Type B pancreatic cell (in vitro differentiated cells): ENCODE results near the gene TMEM255B. TPM values are rescaled to one million over a fixed set of nuclear protein-coding genes. Genes with fewer than 3 reads are reported as not detected.
"Not testable (repeated sequence)": the region's sequence is repeated elsewhere in the genome, so short reads cannot be mapped to it uniquely, and the experiment has no call there.

Experiments used
- DNase-seq: peaks from one replicate; pipeline ENCODE4 v3.0.0; 2021; ENCODE audit warnings: mixed read lengths; ENCODE audit not compliant: unreplicated experiment; ENCODE audit errors: extremely low spot score
- H3K27ac Mint-ChIP-seq: 2 replicates; pipeline ENCODE4 v1.8.0; 2021; ENCODE audit warnings: mild to moderate bottlenecking, mixed read lengths
- H3K27me3 Mint-ChIP-seq: 2 replicates; pipeline ENCODE4 v1.8.0; 2021; ENCODE audit warnings: mixed read lengths
- H3K36me3 Mint-ChIP-seq: 2 replicates; pipeline ENCODE4 v1.8.0; 2021; ENCODE audit warnings: mixed read lengths
- H3K4me1 Mint-ChIP-seq: one replicate; pipeline ENCODE4 v1.8.0; 2021; ENCODE audit warnings: mixed read lengths; ENCODE audit not compliant: unreplicated experiment
- H3K4me3 Mint-ChIP-seq: 2 replicates; pipeline ENCODE4 v1.8.0; 2021; ENCODE audit warnings: mild to moderate bottlenecking, mixed read lengths
- H3K9me3 Mint-ChIP-seq: 2 replicates; pipeline ENCODE4 v1.8.0; 2021; ENCODE audit warnings: mixed read lengths
- CTCF ChIP-seq: fragments of 200-600 bp; sonication (generic); conservative IDR thresholded peaks from 2 replicates; pipeline ENCODE4 v1.5.0; 2021; ENCODE audit warnings: antibody characterized with exemption, mild to moderate bottlenecking
- total RNA-seq: library from RNA; stranded (reverse); gene quantifications from 2 replicates; pipeline ENCODE4 v1.2.1, GENCODE V29; 2021; ENCODE audit warnings: low replicate concordance

TMEM255B gene
- total RNA-seq, 1 donor from 2014 or later, result 0.92 TPM

GRCh38 chr13:113825841-113826240, 66.8 kb downstream of the TMEM255B start:
- Mint-ChIP-seq H3K4me1 (peaks cover 9% of the 10 kb centered on the region), H3K27me3 (no peaks in the 10 kb centered on the region), H3K27ac (no peak overlapping the region), H3K4me3 (no peak overlapping the region), H3K9me3 (no peaks in the 10 kb centered on the region), H3K36me3 (peaks cover 4% of the 10 kb centered on the region)
- DNase-seq, result no peak
- TF ChIP-seq CTCF, result no peak

DNA sequence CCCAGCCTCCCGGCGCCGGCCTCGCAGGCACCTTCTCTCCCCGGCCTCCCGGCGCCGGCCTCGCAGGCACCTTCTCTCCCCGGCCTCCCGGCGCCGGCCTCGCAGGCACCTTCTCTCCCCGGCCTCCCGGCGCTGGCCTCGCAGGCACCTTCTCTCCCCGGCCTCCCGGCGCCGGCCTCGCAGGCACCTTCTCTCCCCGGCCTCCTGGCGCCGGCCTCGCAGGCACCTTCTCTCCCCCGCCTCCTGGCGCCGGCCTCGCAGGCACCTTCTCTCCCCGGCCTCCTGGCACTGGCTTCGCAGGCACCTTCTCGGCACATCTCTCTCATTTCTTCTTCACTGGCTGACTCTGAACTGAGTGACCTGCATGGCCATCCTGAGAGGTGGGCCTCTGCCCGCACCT, 67.4 kb downstream of the TMEM255B start:
- H3K4me1 Mint-ChIP-seq, H3K9me3 Mint-ChIP-seq, H3K4me3 Mint-ChIP-seq, H3K27ac Mint-ChIP-seq, DNase-seq, H3K27me3 Mint-ChIP-seq, H3K36me3 Mint-ChIP-seq: not testable (repeated sequence)

DNA sequence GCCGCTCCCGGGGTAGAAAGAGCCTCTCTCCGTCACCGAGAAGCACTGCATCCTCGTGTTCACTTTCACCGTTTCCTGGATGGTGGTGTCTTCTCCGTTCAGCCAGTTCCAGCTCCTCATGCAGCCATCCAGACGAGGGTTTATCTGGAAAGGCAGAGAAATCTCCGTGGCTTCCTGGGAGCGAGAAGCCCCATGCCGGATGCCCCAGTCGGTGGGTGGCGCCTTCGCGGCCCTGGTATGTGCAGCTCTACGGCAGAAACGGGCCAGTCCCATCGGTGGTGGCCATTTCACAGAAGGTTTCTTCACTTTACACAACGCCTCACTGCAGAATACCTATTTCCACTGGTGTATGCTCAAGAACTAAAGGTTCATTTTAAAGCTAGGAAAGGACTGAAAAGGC, 68.0 kb downstream of the TMEM255B start:
- Mint-ChIP-seq H3K36me3 (peaks cover 4% of the 10 kb centered on the region), H3K4me1 (peaks cover 4% of the 10 kb centered on the region), H3K27me3 (no peaks in the 10 kb centered on the region), H3K4me3 (no peak overlapping the region), H3K9me3 (no peaks in the 10 kb centered on the region), H3K27ac (no peak overlapping the region)
- no peak for TF ChIP-seq CTCF
- no peak for DNase-seq

DNA sequence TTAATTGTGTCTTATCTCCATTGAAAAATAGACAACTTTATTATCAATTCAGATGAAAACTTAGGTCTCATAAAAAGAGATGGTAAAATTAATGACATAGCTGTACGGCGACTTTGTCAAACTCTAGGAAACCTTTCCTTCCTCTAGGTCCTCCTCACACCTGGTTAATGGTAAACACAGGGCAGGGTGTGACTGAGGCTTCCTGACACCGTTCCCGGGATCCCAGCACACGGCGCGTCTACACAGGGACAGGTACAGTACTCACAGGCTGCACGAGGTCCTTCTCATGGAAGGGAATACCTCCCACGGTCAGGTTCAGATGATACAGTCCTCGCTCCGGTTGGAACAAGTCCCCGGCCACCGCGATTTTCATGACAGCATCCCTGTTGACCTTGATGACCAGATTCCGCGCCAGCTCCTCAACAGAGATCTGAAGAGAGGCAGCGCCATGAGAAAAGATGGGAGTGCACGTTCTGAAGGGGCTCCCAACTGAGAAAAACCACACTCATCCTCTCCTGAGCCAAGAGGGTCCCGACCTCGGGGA, 69.3 kb downstream of the TMEM255B start:
- peaks cover 4% of the 10 kb centered on the region for H3K36me3 Mint-ChIP-seq
- no peak for TF ChIP-seq CTCF

DNA sequence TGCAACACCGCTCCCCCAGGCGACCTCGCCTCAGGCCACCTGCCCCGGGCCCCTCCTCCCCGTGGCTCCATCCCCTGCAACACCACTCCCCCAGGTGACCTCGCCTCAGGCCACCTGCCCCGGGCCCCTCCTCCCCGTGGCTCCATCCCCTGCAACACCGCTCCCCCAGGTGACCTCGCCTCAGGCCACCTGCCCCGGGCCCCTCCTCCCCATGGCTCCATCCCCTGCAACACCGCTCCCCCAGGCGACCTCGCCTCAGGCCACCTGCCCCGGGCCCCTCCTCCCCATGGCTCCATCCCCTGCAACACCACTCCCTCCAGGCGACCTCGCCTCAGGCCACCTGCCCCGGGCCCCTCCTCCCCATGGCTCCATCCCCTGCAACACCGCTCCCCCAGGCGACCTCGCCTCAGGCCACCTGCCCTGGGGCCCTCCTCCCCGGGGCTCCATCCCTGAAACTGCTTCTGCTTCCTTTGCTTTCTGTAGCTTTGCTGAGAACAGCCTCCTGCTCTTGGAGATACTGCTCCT, 71.5 kb downstream of the TMEM255B start:
- not testable (repeated sequence) for H3K36me3 Mint-ChIP-seq, H3K27me3 Mint-ChIP-seq, H3K4me3 Mint-ChIP-seq, H3K9me3 Mint-ChIP-seq, DNase-seq, H3K4me1 Mint-ChIP-seq, H3K27ac Mint-ChIP-seq

More for the DNA sequence above, 69.3 kb downstream of the TMEM255B start:
- no peak for DNase-seq
- no peaks in the 10 kb centered on the region for H3K9me3 Mint-ChIP-seq
- H3K27me3 Mint-ChIP-seq, result no peaks in the 10 kb centered on the region
- H3K27ac Mint-ChIP-seq, result no peak overlapping the region
- peaks cover 4% of the 10 kb centered on the region for H3K4me1 Mint-ChIP-seq
- H3K4me3 Mint-ChIP-seq, result no peak overlapping the region

DNA sequence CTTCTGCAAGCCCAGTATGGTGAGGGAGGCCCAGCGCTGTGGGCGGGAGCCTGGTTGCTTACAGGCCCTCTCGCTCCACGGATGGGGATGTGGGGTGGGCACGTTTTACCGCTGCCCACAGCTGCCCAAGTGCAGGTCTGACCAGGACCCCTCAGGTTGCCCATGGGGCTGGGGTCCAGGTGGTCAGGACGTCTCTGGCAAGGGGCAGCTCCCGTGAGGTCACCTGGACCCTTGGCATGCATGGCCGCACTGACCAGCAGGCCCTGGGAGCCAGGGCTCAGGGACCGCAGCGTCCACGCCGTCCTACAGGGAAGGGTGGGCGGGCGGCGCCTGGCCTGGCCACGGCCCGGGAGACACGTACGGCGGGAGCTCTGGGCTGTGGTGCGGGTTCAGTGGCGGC, 72.0 kb downstream of the TMEM255B start:
- H3K27ac Mint-ChIP-seq, result no peak overlapping the region
- H3K4me3 Mint-ChIP-seq, result no peak overlapping the region
- H3K4me1 Mint-ChIP-seq, result peaks cover 5% of the 10 kb centered on the region
- no peak for TF ChIP-seq CTCF
- no peaks in the 10 kb centered on the region for H3K9me3 Mint-ChIP-seq
- DNase-seq, result no peak
- H3K36me3 Mint-ChIP-seq, result peaks cover 3% of the 10 kb centered on the region
- no peaks in the 10 kb centered on the region for H3K27me3 Mint-ChIP-seq

DNA sequence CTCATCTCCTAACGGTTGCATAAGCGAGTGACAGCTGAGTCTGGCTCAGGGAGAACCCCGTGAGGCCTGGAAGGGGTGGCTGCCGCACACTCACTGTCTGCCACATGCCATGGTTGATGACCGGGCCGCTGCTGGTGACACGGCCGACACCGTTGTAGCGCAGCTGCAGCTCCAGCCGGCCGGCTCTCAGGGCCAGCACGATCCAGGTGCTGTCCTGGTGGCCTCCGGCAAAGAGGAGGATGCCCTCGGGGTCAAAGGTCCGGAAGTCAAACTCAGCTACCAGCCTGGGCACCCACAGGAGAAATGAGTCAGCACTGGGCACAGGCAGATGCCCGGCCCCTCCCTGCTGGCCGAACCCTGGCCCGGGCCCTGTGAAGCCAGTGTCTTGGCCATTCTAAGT, 73.2 kb downstream of the TMEM255B start:
- Mint-ChIP-seq H3K9me3 (no peaks in the 10 kb centered on the region), H3K4me3 (no peak overlapping the region)

More for the DNA sequence above, 73.2 kb downstream of the TMEM255B start:
- DNase-seq, result no peak
- H3K27ac Mint-ChIP-seq, result no peak overlapping the region
- H3K36me3 Mint-ChIP-seq, result peaks cover 3% of the 10 kb centered on the region
- H3K4me1 Mint-ChIP-seq, result peaks cover 8% of the 10 kb centered on the region
- TF ChIP-seq CTCF, result no peak
- H3K27me3 Mint-ChIP-seq, result no peaks in the 10 kb centered on the region
